SK-N-SH (cell line): ENCODE measurements around the gene ZFYVE27. TPM values are rescaled to one million over a fixed set of nuclear protein-coding genes. Genes with fewer than 3 reads are reported as not detected.

Experiments
- CTCF ChIA-PET: fragments of 300-600, 350-600 bp; formaldehyde crosslinking; extraction: SDS; loops from one replicate; lab custom pipeline; 2021; lab: Yijun Ruan, JAX
- POLR2A ChIA-PET: fragments of 350-600 bp; sonication (Branson Sonifier 250); formaldehyde crosslinking; extraction: SDS; loops from one replicate; lab custom pipeline; 2020; ENCODE audit warnings: antibody characterized with exemption, inconsistent platforms; lab: Yijun Ruan, JAX
- DNase-seq: peaks from one replicate; pipeline ENCODE4 v3.0.0; 2012
- H2AFZ ChIP-seq: fragments of 200-600 bp; sonication (generic); 2 replicates; pipeline ENCODE4 v1.8.1; 2016; ENCODE audit warnings: antibody characterized with exemption, mild to moderate bottlenecking, low read depth
- H3F3A ChIP-seq: fragments of 200-600 bp; sonication (generic); replicated peaks from 2 replicates; pipeline ENCODE3; 2016; ENCODE audit warnings: antibody characterized with exemption, mild to moderate bottlenecking; ENCODE audit not compliant: insufficient read depth
- H3K27ac ChIP-seq, 2 experiments: fragments of 200-500 bp in 1 of 2; fragments of 200-600 bp in 1 of 2; sonication (Bioruptor generic) in 1 of 2; sonication (generic), shearing (Covaris generic) in 1 of 2; 2 replicates each; pipeline versions ENCODE4 v1.5.1 to v1.6.1; 2014 to 2016; ENCODE audit warnings: low read depth in 2 of 2, inconsistent platforms in 1 of 2, low read length in 1 of 2, mild to moderate bottlenecking in 1 of 2, mixed read lengths in 1 of 2
- H3K27me3 ChIP-seq: fragments of 200-600 bp; sonication (generic), shearing (Covaris generic); 2 replicates; pipeline ENCODE4 v1.6.1; 2016; ENCODE audit warnings: mixed run types; ENCODE audit not compliant: insufficient read depth
- H3K36me3 ChIP-seq, 2 experiments: fragments of 200-500 bp in 1 of 2; fragments of 200-600 bp in 1 of 2; sonication (Bioruptor generic) in 1 of 2; sonication (generic) in 1 of 2; replicated peaks in 1 of 2; 2 replicates each; pipeline versions ENCODE3 to v1.5.1; 2014 to 2016; ENCODE audit warnings: low read length in 1 of 2, mild to moderate bottlenecking in 1 of 2; ENCODE audit not compliant: insufficient read depth in 2 of 2, control insufficient read depth in 1 of 2
- H3K4me1 ChIP-seq, 2 experiments: fragments of 200-500 bp in 1 of 2; fragments of 200-600 bp in 1 of 2; sonication (Bioruptor generic) in 1 of 2; sonication (generic), shearing (Covaris generic) in 1 of 2; 2 replicates each; pipeline versions ENCODE4 v1.5.1 to v1.6.1; 2014 to 2016; ENCODE audit warnings: low read depth in 1 of 2, low read length in 1 of 2, mixed run types in 1 of 2; ENCODE audit not compliant: insufficient read depth in 2 of 2, control insufficient read depth in 1 of 2
- H3K4me2 ChIP-seq: fragments of 200-600 bp; sonication (generic), shearing (Covaris generic); 2 replicates; pipeline ENCODE4 v1.6.1; 2017; ENCODE audit warnings: mixed run types
- H3K4me3 ChIP-seq, 2 experiments: fragments of 200-500 bp in 1 of 2; fragments of 200-600 bp in 1 of 2; sonication (Bioruptor generic) in 1 of 2; sonication (generic), shearing (Covaris generic) in 1 of 2; 2 replicates each; pipeline versions ENCODE4 v1.5.1 to v1.8.1; 2014 to 2016; ENCODE audit warnings: low read depth in 2 of 2, inconsistent platforms in 1 of 2, low read length in 1 of 2, mild to moderate bottlenecking in 1 of 2, mixed read lengths in 1 of 2, moderate library complexity in 1 of 2
- H3K79me2 ChIP-seq: fragments of 200-600 bp; sonication (generic); 2 replicates; pipeline ENCODE4 v1.8.1; 2017; ENCODE audit warnings: mild to moderate bottlenecking; ENCODE audit not compliant: insufficient read depth
- H3K9ac ChIP-seq: fragments of 200-600 bp; sonication (generic); 2 replicates; pipeline ENCODE4 v1.6.1; 2017; ENCODE audit warnings: mixed run types
- H3K9me2 ChIP-seq: fragments of 200-600 bp; sonication (generic); 2 replicates; pipeline ENCODE4 v1.6.1; 2017; ENCODE audit warnings: mixed run types
- H3K9me3 ChIP-seq: fragments of 200-600 bp; sonication (generic); 2 replicates; pipeline ENCODE4 v1.6.1; 2017; ENCODE audit warnings: mixed run types, mild to moderate bottlenecking, moderate library complexity
- H4K20me1 ChIP-seq: fragments of 200-600 bp; sonication (generic); 2 replicates; pipeline ENCODE4 v1.6.1; 2017; ENCODE audit warnings: mild to moderate bottlenecking, mixed run types; ENCODE audit not compliant: insufficient read depth
- CHD2 ChIP-seq: fragments of 150-350 bp; IDR thresholded peaks from 2 replicates; pipeline ENCODE4 v1.6.1; 2018; ENCODE audit warnings: low read length; ENCODE audit not compliant: partially characterized antibody
- ELF1 ChIP-seq: IDR thresholded peaks from 2 replicates; pipeline ENCODE4 v1.4.0; 2012
- EP300 ChIP-seq, 2 experiments: IDR thresholded peaks; 2 replicates each; pipeline versions ENCODE4 v1.4.0 to v1.6.1; 2012; ENCODE audit warnings: borderline replicate concordance in 1 of 2, low read depth in 1 of 2, low read length in 1 of 2
- EZH2phosphoT487 ChIP-seq: fragments of 200-600 bp; sonication (generic); IDR thresholded peaks from 2 replicates; pipeline ENCODE4 v1.6.1; 2017; ENCODE audit warnings: low read depth, mixed run types, mild to moderate bottlenecking, antibody characterized with exemption, moderate library complexity, borderline replicate concordance
- FOXJ3 ChIP-seq: sonication (generic); formaldehyde crosslinking; IDR thresholded peaks from 2 replicates; pipeline ENCODE4 v1.5.1; 2020; ENCODE audit warnings: mild to moderate bottlenecking, missing genetic modification reagents
- GATA2 ChIP-seq: sonication (generic); formaldehyde crosslinking; IDR thresholded peaks from 2 replicates; pipeline ENCODE4 v1.5.0; 2020; ENCODE audit warnings: mild to moderate bottlenecking, missing genetic modification reagents
- IRF3 ChIP-seq: fragments of 150-350 bp; IDR thresholded peaks from 2 replicates; pipeline ENCODE4 v1.6.1; 2016; ENCODE audit warnings: mild to moderate bottlenecking, low read depth, low read length
- JUND ChIP-seq: IDR thresholded peaks from 2 replicates; pipeline ENCODE4 v1.4.0; 2012
- MEF2A ChIP-seq: IDR thresholded peaks from 2 replicates; pipeline ENCODE4 v1.4.0; 2012; ENCODE audit warnings: low read depth, borderline replicate concordance
- MXI1 ChIP-seq: IDR thresholded peaks from 2 replicates; pipeline ENCODE4 v1.6.1; 2012; ENCODE audit warnings: mild to moderate bottlenecking, low read depth, low read length, improper control_type of control experiment
- POLR2AphosphoS5 ChIP-seq: IDR thresholded peaks from 2 replicates; pipeline ENCODE4 v1.6.1; 2012; ENCODE audit warnings: low read depth, low read length
- RAD21 ChIP-seq: IDR thresholded peaks from 2 replicates; pipeline ENCODE4 v1.6.1; 2012; ENCODE audit warnings: mild to moderate bottlenecking, low read length
- RXRA ChIP-seq: IDR thresholded peaks from 2 replicates; pipeline ENCODE4 v1.4.0; 2012; ENCODE audit warnings: low read depth, mild to moderate bottlenecking, borderline replicate concordance
- TCF12 ChIP-seq: IDR thresholded peaks from 2 replicates; pipeline ENCODE4 v1.4.0; 2012
- TEAD4 ChIP-seq: IDR thresholded peaks from 2 replicates; pipeline ENCODE4 v1.4.0; 2012; ENCODE audit warnings: mild to moderate bottlenecking, borderline replicate concordance; ENCODE audit not compliant: insufficient read depth
- YY1 ChIP-seq: IDR thresholded peaks from 2 replicates; pipeline ENCODE4 v1.4.0; 2012; ENCODE audit warnings: low read depth, mild to moderate bottlenecking
- ZBTB33 ChIP-seq: IDR thresholded peaks from 2 replicates; pipeline ENCODE4 v1.4.0; 2012; ENCODE audit warnings: low read depth, borderline replicate concordance
- WGBS: methylation state at CpG from one replicate; pipeline ENCODE4 v1.1.6; 2017; ENCODE audit warnings: low lambda C conversion rate; 5-methylcytosine and 5-hydroxymethylcytosine counted together
- polyA plus RNA-seq, 3 experiments: library from polyadenylated mRNA; depleted of rRNA; stranded (reverse); fragments of >200 nt; gene quantifications; 2 replicates each; pipeline ENCODE4 v1.2.3, GENCODE V29; 2012
- TF ChIP-seq, protein P1 (sequence below): IDR thresholded peaks from 2 replicates; pipeline ENCODE4; 2012

The ZFYVE27 gene
- polyA plus RNA-seq, 1 of the 3 experiments (the other 2 are of a cell fraction), result 30.5 TPM

DNA sequence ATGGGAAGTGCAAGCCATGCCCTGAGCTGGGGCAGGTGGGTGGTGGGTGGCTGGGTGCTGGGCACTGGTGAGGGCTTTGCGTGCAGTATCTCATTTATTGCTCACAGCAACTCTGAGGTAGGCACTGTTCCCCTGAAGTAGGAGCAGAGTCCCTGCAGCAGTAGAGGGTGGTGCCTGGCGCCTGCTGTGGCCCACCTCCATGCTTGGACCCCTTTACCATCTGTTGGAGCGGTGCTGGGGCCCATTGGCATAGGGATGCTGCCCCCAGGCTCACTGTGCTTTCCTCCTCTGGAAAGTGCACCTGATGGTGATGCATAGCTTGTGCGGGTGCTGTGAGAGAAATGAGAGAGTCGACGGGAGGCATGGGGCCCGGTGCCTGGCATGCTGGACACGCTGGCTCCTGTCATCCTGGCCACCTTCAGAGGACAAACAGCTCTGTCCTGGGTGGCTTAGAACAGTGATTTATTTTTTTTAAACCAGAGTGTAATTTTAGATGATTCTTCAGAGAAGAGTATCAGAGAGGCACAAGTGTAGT, 24.5 kb downstream of the ZFYVE27 start:
- DNase-seq, result no peak
- Histone ChIP-seq H3K79me2 (no peaks in the 10 kb centered on the region), H3K9ac (no peak overlapping the region), H3F3A (no peaks in the 10 kb centered on the region), H3K4me3 (no peak overlapping the region), H3K27me3 (no peaks in the 10 kb centered on the region), H3K36me3 (peaks cover 4 to 42% of the 10 kb centered on the region in 2 experiments), H3K9me2 (no peaks in the 10 kb centered on the region), H3K4me2 (no peak overlapping the region), H3K4me1 (peaks cover 0 to 6% of the 10 kb centered on the region in 2 experiments; a peak in 1 of 4 replicates), H2AFZ (no peak overlapping the region), H3K27ac (no peak overlapping the region), H4K20me1 (no peaks in the 10 kb centered on the region), H3K9me3 (no peaks in the 10 kb centered on the region)
- POLR2A ChIA-PET, result no interaction called here
- 96% methylated on average over 6 of the region's 8 CpGs for WGBS
- CTCF ChIA-PET, result interaction anchor here (1.2 to 13.8 kb wide), 7 partner anchors 11 to 280 kb away, joined by 4 to 162 read pairs (median 9); no protein-coding TSS in a partner anchor
- TF ChIP-seq GATA2 (CRISPR knock-in tag) (no peak), IRF3 (no peak), TCF12 (no peak)
- TF ChIP-seq, protein P1, sequence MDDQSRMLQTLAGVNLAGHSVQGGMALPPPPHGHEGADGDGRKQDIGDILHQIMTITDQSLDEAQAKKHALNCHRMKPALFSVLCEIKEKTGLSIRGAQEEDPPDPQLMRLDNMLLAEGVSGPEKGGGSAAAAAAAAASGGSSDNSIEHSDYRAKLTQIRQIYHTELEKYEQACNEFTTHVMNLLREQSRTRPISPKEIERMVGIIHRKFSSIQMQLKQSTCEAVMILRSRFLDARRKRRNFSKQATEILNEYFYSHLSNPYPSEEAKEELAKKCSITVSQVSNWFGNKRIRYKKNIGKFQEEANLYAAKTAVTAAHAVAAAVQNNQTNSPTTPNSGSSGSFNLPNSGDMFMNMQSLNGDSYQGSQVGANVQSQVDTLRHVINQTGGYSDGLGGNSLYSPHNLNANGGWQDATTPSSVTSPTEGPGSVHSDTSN, result no peak

DNA sequence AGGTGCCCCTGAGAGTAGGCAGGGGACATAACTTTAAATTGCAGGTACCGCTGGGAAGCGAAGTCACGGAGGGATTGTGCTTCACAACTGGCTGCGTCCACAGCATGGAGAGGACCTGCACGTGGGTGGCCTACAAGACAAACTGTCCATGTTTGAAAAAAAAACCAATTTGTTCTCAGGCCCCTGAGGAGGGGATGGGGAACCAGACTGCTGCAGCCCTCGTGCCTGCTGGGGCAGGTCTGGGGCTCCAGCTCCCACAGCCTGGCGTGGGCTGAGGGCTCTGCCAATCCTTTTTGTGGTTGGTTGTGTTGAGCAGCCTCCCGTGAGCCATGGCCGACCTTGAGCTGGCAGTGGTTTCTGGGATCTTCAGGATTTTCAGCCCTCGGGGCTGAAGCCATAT, 25.1 kb downstream of the ZFYVE27 start:
- POLR2A ChIA-PET, result interaction anchor here (1.1 kb wide), 1 partner anchor 109 kb away, joined by 3 read pairs; no protein-coding TSS in a partner anchor
- peaks cover 4 to 36% of the 10 kb centered on the region in 2 experiments for H3K36me3 ChIP-seq
- H3K4me2 ChIP-seq, result no peak overlapping the region
- no peaks in the 10 kb centered on the region for H3F3A ChIP-seq
- TF ChIP-seq POLR2AphosphoS5 (no peak), TCF12 (no peak), EP300 (IDR thresholded peaks at IDR 0.05; ENCODE audit: borderline replicate concordance in 1 of 2, low read depth in 1 of 2, low read length in 1 of 2) (no peak), ZBTB33 (no peak), MXI1 (no peak), RXRA (no peak), IRF3 (no peak), JUND (no peak), RAD21 (no peak), EZH2phosphoT487 (no peak), FOXJ3 (CRISPR knock-in tag) (no peak), ELF1 (no peak), MEF2A (no peak), TEAD4 (no peak), YY1 (no peak), CHD2 (no peak)
- TF ChIP-seq, protein P1, result no peak
- TF ChIP-seq, all 33 proteins: peak for 0
- no peaks in the 10 kb centered on the region for H3K9me2 ChIP-seq
- H3K9me3 ChIP-seq, result no peaks in the 10 kb centered on the region
- no peaks in the 10 kb centered on the region for H4K20me1 ChIP-seq
- H3K79me2 ChIP-seq, result no peaks in the 10 kb centered on the region
- no peak overlapping the region for H3K27ac ChIP-seq
- WGBS, result 95% methylated on average over 5 of the region's 10 CpGs
- CTCF ChIA-PET, result interaction anchor here (1.0 to 13.8 kb wide), 5 partner anchors 10 to 109 kb away, joined by 3 to 162 read pairs (median 35); no protein-coding TSS in a partner anchor
- no peak for DNase-seq
- H3K4me3 ChIP-seq, result no peak overlapping the region
- H3K9ac ChIP-seq, result no peak overlapping the region
- H3K27me3 ChIP-seq, result no peaks in the 10 kb centered on the region
- H2AFZ ChIP-seq, result no peak overlapping the region
- H3K4me1 ChIP-seq, result peaks cover 0 to 6% of the 10 kb centered on the region in 2 experiments; a peak in 1 of 4 replicates
